ENCODE results near the gene RMND1. TPM values are rescaled to one million over a fixed set of nuclear protein-coding genes. Genes with fewer than 3 reads are reported as not detected.

RMND1 gene
- total and polyA plus RNA-seq, 2 of the 13 experiments (the other 11 are each of a cell fraction or from before 2014, with no cell fraction given), result 34.0 to 72.5 TPM

DNA sequence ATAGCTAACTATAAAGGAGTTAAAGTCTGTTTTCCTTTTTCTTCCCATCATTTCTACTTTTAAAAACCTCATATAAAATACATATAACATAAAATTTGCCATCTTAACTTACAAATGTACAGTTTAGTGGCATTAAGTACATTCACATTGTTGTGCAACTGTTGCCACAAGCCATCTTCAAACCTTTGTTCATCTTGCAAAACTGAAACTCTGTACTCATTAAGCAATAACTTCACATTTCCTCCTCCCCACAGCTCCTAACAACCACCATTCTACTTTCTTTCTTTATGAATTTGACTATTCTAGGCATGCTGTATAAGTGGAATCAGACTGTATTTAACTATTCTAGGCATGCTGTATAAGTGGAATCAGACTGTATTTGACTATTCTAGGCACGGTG lies 46.4 kb upstream of the RMND1 start (continued):
- TF ChIP-seq ZNF264 (CRISPR knock-in tag; IDR thresholded peaks at IDR 0.05) (no peak), SRY (CRISPR knock-in tag; IDR thresholded peaks at IDR 0.05) (no peak), ZNF772 (CRISPR knock-in tag; IDR thresholded peaks at IDR 0.05) (no peak), ZSCAN12 (CRISPR knock-in tag; IDR thresholded peaks at IDR 0.05) (no peak), POLR2AphosphoS2 (IDR thresholded peaks at IDR 0.05; ENCODE audit: low read depth, low read length) (no peak), ZNF598 (CRISPR knock-in tag; IDR thresholded peaks at IDR 0.05; ENCODE audit: borderline replicate concordance) (no peak), MEIS1 (CRISPR knock-in tag; IDR thresholded peaks at IDR 0.05; ENCODE audit: borderline replicate concordance) (no peak), ZFX (CRISPR knock-in tag; IDR thresholded peaks at IDR 0.05; ENCODE audit: low read depth) (no peak), NFYC (CRISPR knock-in tag; IDR thresholded peaks at IDR 0.05) (no peak), ZFP37 (CRISPR knock-in tag; IDR thresholded peaks at IDR 0.05; ENCODE audit: borderline replicate concordance) (no peak), NFIB (CRISPR knock-in tag; IDR thresholded peaks at IDR 0.05; ENCODE audit: borderline replicate concordance) (no peak), ELF1 (CRISPR knock-in tag; IDR thresholded peaks at IDR 0.05) (no peak), ZFYVE20 (CRISPR knock-in tag; IDR thresholded peaks at IDR 0.05; ENCODE audit: borderline replicate concordance, low read depth) (no peak), SRSF4 (IDR thresholded peaks at IDR 0.05; ENCODE audit: low read depth, low read length, poor library complexity, severe bottlenecking) (no peak), ZC3H13 (CRISPR knock-in tag; IDR thresholded peaks at IDR 0.05) (no peak), ZNF333 (CRISPR knock-in tag; IDR thresholded peaks at IDR 0.05; ENCODE audit: borderline replicate concordance) (no peak), ERF (CRISPR knock-in tag; IDR thresholded peaks at IDR 0.05) (no peak), SMAD3 (CRISPR knock-in tag; IDR thresholded peaks at IDR 0.05) (no peak), TOPORS (CRISPR knock-in tag; IDR thresholded peaks at IDR 0.05) (no peak), CC2D1A (CRISPR knock-in tag; IDR thresholded peaks at IDR 0.05) (no peak), TCF7 (IDR thresholded peaks at IDR 0.05; ENCODE audit: low read depth) (peak; percentile 69), CEBPG (CRISPR knock-in tag; IDR thresholded peaks at IDR 0.05) (peak; percentile 99), ZNF256 (CRISPR knock-in tag; conservative IDR thresholded peaks at IDR 0.05) (no peak), TEAD3 (CRISPR knock-in tag; optimal IDR thresholded peaks at IDR 0.05; ENCODE audit: borderline replicate concordance) (no peak), SOX5 (CRISPR knock-in tag; IDR thresholded peaks at IDR 0.05; ENCODE audit: borderline replicate concordance) (peak; percentile 93), ZNF335 (CRISPR knock-in tag; IDR thresholded peaks at IDR 0.05) (no peak)
- TF ChIP-seq, protein P1, sequence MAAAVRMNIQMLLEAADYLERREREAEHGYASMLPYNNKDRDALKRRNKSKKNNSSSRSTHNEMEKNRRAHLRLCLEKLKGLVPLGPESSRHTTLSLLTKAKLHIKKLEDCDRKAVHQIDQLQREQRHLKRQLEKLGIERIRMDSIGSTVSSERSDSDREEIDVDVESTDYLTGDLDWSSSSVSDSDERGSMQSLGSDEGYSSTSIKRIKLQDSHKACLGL (CRISPR knock-in tag; IDR thresholded peaks at IDR 0.05), result no peak
- TF ChIP-seq, protein P2, sequence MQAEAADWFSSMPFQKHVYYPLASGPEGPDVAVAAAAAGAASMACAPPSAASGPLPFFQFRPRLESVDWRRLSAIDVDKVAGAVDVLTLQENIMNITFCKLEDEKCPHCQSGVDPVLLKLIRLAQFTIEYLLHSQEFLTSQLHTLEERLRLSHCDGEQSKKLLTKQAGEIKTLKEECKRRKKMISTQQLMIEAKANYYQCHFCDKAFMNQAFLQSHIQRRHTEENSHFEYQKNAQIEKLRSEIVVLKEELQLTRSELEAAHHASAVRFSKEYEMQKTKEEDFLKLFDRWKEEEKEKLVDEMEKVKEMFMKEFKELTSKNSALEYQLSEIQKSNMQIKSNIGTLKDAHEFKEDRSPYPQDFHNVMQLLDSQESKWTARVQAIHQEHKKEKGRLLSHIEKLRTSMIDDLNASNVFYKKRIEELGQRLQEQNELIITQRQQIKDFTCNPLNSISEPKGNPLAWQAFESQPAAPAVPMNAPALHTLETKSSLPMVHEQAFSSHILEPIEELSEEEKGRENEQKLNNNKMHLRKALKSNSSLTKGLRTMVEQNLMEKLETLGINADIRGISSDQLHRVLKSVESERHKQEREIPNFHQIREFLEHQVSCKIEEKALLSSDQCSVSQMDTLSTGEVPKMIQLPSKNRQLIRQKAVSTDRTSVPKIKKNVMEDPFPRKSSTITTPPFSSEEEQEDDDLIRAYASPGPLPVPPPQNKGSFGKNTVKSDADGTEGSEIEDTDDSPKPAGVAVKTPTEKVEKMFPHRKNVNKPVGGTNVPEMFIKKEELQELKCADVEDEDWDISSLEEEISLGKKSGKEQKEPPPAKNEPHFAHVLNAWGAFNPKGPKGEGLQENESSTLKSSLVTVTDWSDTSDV (CRISPR knock-in tag; IDR thresholded peaks at IDR 0.05), result no peak
- TF ChIP-seq, protein P3, sequence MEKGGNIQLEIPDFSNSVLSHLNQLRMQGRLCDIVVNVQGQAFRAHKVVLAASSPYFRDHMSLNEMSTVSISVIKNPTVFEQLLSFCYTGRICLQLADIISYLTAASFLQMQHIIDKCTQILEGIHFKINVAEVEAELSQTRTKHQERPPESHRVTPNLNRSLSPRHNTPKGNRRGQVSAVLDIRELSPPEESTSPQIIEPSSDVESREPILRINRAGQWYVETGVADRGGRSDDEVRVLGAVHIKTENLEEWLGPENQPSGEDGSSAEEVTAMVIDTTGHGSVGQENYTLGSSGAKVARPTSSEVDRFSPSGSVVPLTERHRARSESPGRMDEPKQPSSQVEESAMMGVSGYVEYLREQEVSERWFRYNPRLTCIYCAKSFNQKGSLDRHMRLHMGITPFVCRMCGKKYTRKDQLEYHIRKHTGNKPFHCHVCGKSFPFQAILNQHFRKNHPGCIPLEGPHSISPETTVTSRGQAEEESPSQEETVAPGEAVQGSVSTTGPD (CRISPR knock-in tag; IDR thresholded peaks at IDR 0.05), result no peak

All from HepG2 (cell line).